ENCODE measurements around the gene MPP4.

Gene MPP4, protein sequence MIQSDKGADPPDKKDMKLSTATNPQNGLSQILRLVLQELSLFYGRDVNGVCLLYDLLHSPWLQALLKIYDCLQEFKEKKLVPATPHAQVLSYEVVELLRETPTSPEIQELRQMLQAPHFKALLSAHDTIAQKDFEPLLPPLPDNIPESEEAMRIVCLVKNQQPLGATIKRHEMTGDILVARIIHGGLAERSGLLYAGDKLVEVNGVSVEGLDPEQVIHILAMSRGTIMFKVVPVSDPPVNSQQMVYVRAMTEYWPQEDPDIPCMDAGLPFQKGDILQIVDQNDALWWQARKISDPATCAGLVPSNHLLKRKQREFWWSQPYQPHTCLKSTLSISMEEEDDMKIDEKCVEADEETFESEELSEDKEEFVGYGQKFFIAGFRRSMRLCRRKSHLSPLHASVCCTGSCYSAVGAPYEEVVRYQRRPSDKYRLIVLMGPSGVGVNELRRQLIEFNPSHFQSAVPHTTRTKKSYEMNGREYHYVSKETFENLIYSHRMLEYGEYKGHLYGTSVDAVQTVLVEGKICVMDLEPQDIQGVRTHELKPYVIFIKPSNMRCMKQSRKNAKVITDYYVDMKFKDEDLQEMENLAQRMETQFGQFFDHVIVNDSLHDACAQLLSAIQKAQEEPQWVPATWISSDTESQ

DNA sequence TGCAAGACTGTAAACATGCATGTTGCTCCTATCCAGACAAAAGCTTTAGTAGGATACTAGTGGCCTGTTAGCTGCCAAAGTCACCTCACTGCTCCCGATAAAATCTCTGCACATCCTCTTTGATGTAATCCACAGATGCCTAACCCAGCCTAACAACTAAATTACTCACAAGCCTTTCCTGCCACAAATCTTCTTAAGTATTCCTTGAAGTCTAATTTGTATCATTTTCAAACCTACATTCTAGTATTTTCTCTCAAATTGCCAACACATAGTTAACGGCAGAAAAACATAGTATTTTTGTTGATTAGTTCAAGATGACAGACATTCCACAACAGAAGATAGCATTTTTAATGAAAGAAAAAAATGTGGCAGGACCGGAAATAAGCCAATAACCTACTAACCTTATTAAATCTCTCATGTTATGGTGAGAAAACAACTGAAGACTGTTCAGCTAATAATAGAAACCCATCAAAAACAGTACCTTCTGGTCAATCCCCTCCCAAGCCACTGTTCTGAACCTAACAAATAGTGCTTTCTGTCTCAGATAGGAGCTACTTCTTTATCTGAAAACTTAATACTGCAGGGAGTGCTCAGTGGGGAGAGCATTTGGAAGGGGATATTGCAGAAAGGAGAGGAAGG is at the start of gene MPP4:
Gene MPP4 (minus strand): TSS at position 57 of the 639 bp plus-strand sequence. CDS start 4,690 bp downstream, outside the sequence.
- no peak for DNase-seq

DNA sequence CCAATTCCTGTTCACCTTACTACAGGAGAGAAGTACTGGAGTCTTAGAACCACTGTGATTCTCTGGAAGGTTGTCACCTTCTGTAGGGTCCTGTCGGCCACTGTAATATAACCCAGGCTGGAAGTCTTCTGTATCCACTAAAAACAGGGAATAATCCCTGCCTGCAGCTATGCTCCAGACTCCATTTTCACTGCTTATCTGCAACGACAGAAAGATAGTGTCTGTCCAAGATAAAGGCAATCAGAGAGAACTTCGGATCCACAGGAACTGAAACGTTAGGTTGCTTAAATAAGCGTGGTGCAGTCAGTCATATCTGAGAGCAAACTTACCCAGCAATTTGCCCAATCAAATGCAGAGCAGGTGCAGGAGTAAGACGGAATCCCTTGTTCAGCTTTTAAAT is 48.1 kb upstream of the MPP4 start:
- no peak for DNase-seq

DNA sequence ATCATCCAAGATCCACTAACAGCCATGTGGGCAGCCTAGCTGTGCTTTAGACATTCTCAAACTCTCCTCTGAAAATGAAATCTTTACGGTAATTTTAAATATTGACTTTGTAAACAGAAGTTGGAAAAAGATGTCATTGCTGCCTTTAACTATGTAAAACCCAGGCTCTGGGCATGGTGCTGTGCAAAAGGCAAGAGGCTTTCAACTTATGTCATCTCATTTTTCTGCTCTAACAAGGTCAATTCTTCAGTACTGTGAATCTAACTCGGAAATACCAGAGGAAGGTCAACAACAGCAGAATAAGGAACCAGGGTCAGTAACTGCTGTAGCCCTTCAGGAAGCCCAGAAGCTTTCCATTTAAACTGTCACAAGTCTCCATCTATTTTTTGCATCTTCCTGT is 37.0 kb upstream of the MPP4 start:
- DNase-seq = no peak

GRCh38 chr2:201734111-201734510 is 35.7 kb upstream of the MPP4 start:
- DNase-seq = no peak

DNA sequence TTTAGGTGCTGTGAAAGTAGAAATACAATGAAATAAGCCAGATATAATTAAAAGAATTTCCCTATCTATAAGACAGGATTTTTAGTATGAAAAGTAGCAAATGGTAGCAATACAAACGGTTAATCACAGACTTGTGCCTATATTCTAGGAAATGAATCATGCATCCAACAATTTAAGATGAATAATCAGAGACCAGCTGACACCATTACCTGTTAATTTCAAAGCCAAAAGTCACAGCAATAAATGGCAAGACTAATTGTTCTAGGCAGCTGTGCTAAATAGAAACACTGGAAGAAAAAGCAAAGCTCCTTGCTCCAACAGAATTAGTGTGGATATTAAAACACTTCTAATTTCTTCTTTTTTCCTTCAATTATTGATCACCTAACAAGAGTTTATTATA is 35.1 kb upstream of the MPP4 start:
- DNase-seq = no peak

DNA sequence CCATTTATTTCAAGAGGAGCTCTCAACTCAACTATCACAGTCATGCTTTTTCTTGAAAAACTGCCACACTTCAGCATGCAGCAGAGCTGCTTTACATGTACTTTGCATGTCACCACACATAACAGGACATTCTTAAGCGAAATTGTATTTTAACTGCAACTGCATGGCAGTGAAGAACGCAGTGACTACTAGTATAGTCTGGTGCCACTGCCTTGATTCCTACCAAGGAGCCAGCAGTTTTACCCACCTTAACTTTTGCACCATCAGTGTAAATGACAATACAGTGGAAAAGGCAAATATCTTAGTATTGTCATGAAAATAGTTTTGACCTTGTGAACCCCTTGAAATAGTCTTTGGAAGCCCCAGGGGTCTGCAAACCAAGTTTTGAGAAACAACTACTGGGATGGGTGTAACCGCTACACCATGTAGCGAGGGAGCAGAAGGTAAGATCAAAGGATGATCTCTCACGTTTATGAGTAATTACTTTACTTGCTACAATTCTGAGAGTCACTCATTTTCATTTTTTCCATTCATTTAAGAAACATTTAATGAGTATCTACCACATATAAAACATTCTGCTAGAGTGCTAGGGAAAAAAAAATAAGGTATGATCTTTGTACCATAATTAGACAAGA is 32.3 kb upstream of the MPP4 start:
- DNase-seq = no peak

- no peak for DNase-seq
These were observed 17.0 kb upstream of the MPP4 start for GRCh38 chr2:201715459-201715858.

- DNase-seq = no peak
These were observed 14.3 kb upstream of the MPP4 start for GRCh38 chr2:201712726-201713125.

DNA sequence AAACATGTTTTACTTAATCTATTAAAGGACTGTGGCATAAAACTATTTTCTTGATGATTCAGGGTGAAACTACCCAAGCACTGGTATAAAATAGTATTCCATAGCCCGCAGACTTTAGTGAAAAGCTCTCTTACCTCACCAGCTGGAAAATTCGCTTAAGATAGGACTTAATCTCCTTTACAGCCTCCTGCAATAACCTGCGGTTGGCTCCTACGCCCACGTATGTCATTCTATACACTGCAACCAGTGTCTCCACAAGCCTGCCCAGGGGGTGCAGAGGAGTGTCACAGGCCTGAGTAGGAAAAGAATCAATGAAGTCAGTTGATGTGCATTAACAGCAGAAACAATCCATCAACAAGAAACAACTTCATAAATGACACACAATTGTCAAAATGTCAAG is 11.3 kb upstream of the MPP4 start:
- DNase-seq = no peak

DNA sequence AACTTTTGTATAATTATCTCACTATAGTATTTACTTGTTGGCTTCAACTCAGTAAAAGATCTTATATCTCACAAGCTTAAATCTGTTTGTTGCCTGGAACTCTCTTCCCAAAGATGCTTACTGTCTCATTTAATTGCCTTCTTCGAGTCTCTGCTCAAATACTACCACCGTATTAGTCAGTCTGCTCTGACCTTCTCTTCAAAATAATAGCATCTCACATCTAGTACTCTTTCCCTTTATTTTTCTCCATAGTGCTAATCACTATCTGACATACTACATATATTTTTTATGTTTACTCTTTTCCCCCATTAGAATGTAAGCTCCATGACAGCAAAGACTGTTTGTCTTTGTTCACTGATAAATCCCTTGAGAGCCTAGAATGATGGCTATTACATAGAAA is 10.6 kb upstream of the MPP4 start:
- no peak for DNase-seq

- no peak for DNase-seq
These were observed 9.3 kb upstream of the MPP4 start for GRCh38 chr2:201707753-201708152.

DNA sequence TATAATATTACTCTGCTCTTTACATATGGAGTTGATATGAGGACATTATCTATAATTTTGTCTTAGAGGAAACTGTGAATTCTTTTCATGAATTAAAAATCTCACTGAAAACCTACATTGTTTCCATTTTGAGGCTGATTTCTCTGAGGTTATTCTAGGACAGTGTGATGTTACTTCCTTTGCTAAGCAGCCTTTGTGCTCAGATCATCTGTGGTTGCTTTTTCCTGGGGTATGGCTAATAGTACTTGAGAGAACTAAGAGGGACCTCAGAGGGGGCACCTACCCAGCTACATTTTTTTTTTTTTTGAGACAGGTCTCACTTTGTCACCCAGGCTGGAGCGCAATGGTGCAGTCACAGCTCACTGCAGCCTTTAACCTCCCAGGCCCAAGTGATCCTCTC is 8.7 kb upstream of the MPP4 start:
- DNase-seq = no peak

DNA sequence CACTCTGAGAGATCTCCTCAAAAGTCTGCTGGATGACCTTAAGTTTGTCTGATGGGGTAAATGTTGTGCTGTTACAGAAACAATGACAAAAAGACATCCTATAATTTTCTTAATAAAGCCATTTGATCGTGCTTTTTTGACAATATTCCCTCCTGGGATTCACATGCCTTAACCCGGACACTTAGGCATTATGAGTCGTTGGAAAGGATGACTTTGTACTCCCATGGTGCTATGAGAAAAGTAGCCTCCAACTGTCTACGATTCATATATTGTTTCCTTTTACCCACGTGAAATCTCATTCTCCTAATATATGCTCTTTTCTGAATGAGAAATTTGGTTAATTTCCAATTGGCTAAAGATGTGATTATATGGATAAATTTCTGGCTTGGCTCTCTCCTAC is 6.1 kb upstream of the MPP4 start:
- DNase-seq = no peak

DNA sequence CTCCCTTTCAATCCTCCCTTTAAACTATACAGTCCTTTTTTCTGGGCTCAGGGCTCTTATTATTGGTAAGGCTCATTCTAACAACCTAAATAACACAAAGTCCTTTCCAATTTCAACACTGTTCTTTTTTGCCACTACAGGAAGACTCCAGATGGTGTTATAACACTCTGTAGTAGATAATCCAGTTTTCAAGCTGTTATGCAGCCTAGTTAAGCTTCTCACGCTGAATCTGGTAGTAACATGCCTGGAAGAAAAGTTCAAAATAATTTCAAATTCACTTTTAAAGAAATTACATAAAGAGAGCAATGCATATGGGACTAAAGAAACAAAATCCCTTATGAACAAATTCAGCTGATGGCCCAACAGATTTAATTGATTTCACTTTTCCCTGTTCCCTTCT is 3.2 kb upstream of the MPP4 start:
- DNase-seq = no peak

GRCh38 chr2:201699416-201699815 is 972 bp upstream of the MPP4 start:
- DNase-seq = no peak

DNA sequence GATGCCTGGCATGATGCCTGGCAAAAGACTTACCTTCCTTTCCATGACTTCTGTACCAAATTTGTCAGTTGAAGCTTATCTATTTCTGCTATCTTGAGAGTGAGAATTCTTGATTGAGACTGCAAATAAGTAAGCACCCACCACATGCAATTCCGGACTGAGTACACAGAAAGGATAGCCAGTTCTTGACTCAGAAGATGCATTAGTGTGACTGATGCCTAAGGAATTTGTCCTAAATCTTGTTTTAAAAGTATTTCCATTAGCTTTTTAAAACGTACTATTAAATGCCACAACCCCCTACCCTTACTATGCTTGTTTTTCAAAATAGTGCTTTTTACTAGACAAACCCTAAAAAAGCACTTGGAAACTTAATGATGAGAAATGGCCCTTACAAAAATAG is 545 bp downstream of the MPP4 start:
- DNase-seq = no peak

DNA sequence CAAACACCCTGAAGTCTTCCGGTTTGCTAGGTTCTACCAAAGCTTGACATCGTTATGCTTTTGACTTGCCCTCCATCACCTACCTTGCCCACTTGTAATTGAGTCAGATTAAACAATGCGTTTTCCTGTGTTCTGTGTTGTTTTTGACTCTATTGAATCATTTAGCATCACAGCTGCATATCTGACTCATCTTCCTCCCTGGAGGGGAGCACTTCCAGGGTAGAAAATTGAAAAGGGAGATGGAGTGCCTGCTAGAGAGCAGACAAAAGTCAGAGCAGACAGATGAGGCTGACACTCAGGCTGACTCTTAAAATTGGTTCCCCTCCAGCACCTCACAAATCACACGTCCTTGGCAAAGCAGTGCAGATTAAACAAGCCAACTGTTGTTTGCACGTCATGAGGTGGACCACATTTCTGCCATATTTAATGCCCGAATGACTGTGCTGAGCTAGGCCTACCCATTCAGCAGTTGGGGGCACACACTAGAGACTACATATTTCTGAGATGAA is 2.2 kb downstream of the MPP4 start:
- no peak for DNase-seq

DNA sequence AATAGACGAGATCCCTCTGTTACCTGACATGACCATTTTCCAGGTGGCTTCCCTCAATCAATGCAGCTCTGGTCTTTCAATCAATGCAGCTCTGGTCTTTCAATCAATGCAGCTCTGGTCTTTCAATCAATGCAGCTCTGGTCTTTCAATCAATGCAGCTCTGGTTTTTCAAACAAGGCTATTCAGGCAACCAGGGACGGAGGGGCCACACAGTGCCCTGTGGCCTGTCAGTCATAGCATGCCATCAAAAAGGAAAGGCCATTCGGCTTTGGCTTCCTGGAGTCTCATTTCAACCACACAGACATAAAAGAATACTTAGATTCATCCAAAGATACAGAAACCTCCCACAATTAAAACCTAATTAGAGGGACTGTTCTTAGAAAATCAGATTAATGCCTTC is 13.3 kb downstream of the MPP4 start:
- no peak for DNase-seq

DNA sequence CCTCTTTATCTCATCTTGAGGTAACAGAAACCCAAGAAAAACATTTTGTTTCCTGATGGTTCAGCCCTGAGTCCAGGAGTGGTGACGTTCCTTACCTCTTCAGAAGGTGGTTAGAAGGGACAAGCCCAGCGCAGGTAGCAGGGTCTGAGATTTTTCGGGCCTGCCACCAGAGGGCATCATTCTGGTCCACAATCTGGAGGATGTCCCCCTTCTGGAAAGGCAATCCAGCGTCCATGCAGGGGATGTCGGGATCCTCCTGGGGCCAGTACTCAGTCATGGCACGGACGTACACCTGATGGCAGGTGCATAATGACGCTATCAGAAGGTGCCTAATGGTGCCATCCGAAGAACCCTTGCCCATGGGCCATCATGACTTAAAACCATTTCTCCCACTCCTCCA is 17.7 kb downstream of the MPP4 start:
- no peak for DNase-seq

GRCh38 chr2:201678401-201678800 is 20.0 kb downstream of the MPP4 start:
- no peak for DNase-seq

DNA sequence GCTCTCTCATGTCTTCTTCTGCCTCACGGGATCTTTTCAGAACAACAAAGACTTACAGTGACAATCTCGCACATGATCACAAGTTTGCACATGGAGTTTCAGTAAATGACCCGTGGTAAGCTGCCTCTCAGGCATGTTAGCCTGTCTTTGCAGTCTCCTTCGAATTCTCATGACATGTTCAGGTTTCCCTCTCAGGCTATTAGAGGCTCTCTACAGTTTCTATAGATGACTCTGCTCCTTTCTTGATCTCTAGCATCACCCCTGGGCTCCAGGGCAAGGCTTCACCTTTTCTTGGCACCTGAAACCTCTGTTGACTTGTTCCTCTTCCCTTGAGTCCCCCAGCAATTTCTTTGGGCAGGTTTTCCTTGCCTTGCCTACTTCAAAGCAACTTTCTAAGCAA is 23.0 kb downstream of the MPP4 start:
- no peak for DNase-seq

DNA sequence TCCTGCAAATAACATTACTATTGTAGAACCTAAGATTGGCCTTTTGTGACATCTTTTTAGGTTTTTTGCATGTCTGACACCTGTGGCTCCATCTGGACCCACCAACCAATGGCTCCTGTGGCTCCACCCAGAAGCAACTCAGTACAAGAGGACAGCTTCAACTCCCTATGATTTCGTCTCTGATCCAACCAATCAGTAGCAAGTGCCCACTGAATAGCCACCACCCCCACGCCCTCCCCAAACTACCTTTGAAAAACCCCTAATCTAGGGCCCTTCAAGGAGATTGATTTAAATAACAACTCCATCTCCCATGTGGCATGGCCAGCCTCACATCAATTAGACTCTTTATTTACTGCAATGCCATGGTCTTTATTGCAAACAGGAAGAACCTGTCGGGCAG is 23.6 kb downstream of the MPP4 start:
- no peak for DNase-seq

DNA sequence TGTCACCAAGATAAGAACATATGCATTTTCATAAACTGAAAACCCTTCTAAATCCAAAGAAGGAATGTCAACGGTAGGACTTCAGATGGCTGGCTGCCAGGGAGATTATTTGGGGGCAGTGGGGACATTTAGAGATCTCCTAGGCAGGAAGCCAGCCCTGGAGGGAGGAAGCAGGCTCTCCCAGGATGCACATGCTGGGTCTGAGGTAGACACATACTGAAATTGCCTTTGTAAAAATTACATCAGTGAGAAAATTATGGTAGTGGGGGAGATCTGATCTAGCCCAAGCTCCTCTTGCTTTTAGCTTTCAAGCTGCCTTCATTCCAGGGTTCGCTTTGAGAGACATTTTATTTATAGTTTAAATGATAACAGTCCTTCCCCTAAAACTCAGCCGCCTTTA is 24.1 kb downstream of the MPP4 start:
- no peak for DNase-seq

DNA sequence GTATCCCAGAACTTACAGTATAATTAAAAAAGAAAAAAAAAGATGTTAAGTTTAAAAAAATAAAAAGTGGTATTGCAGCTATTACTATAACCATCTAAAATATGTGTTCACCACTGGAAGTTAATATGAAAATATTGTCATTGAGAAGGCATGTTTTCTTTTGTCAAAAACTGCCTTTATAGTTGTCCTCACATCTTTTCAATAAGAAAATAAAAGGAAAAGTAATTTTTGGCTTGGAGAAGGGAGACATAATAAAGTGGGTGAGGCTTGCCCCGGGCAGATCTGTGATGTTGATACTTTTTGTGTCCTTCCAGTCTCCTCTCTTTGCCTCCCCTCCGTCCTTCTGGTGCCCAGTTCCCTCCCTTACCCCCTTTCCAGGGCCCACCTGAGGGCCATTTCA is 24.9 kb downstream of the MPP4 start:
- no peak for DNase-seq

Data from activated CD4-positive, alpha-beta T cell treated with anti-CD3 and anti-CD28 coated beads, Interleukin-2, amount 50 U/mL, for 1 hour (primary cell).